Natural killer cell (primary cell): Measurements from ENCODE around the gene IGSF8. TPM values are rescaled to one million over a fixed set of nuclear protein-coding genes. Genes with fewer than 3 reads are reported as not detected.

Experiments used
- ATAC-seq, 3 donors: fragments of 150-1000 bp in 2 of 3; fragments of 200-7000 bp in 1 of 3; cut with Tn5 transposase; 1 replicate in 1 of 3; 2 replicates in 2 of 3; pipeline ENCODE4 v1.10.0; 2021; ENCODE audit warnings: mild to moderate bottlenecking in 2 of 3, moderate library complexity in 2 of 3
- DNase-seq, 2 donors: peaks; one replicate each; pipeline versions ENCODE4 v3.0.0 to v3.0.0-alpha.2; 2013 to 2021; ENCODE audit warnings: mixed read lengths in 1 of 2
- H3K27ac ChIP-seq: one replicate; pipeline ENCODE4 v1.5.1; 2013; ENCODE audit warnings: mild to moderate bottlenecking, low read length
- H3K27me3 ChIP-seq: one replicate; pipeline ENCODE4 v1.6.1; 2013; ENCODE audit warnings: low read length; ENCODE audit not compliant: control insufficient read depth, insufficient read depth
- H3K36me3 ChIP-seq: one replicate; pipeline ENCODE4 v1.6.1; 2013; ENCODE audit warnings: low read length; ENCODE audit not compliant: control insufficient read depth, insufficient read depth
- H3K4me1 ChIP-seq: one replicate; pipeline ENCODE4 v1.6.1; 2013; ENCODE audit warnings: low read length; ENCODE audit not compliant: control insufficient read depth, insufficient read depth
- H3K4me3 ChIP-seq: one replicate; pipeline ENCODE4 v1.5.1; 2013; ENCODE audit warnings: low read length
- H3K9me3 ChIP-seq: one replicate; pipeline ENCODE4 v1.6.1; 2013; ENCODE audit warnings: low read length; ENCODE audit not compliant: control insufficient read depth, insufficient read depth
- H3K27ac Mint-ChIP-seq, 2 donors: one replicate each; pipeline ENCODE4 v1.8.0; 2022; ENCODE audit warnings: mild to moderate bottlenecking in 2 of 2, mixed read lengths in 2 of 2, moderate library complexity in 1 of 2
- H3K27me3 Mint-ChIP-seq, 2 donors: one replicate each; pipeline ENCODE4 v1.8.0; 2022; ENCODE audit warnings: low read depth in 2 of 2, mixed read lengths in 2 of 2
- H3K36me3 Mint-ChIP-seq: one replicate; pipeline ENCODE4 v1.8.0; 2022; ENCODE audit warnings: mixed read lengths
- H3K4me1 Mint-ChIP-seq, 2 donors: one replicate each; pipeline ENCODE4 v1.8.0; 2022; ENCODE audit warnings: mixed read lengths in 2 of 2
- H3K4me3 Mint-ChIP-seq: one replicate; pipeline ENCODE4 v1.8.0; 2022; ENCODE audit warnings: mild to moderate bottlenecking, moderate library complexity, mixed read lengths
- H3K9me3 Mint-ChIP-seq, 2 donors: one replicate each; pipeline ENCODE4 v1.8.0; 2022; ENCODE audit warnings: mixed read lengths in 2 of 2
- CTCF ChIP-seq: fragments of 200-600 bp; IDR thresholded peaks from one replicate; pipeline ENCODE4 v1.8.0; 2022; ENCODE audit warnings: antibody characterized with exemption
- WGBS: methylation state at CpG from one replicate; pipeline ENCODE4 v1.1.7; 2013; ENCODE audit warnings: missing lambda C conversion rate; ENCODE audit not compliant: insufficient coverage; 5-methylcytosine and 5-hydroxymethylcytosine counted together
- intact Hi-C: fragments of 100-400 bp; cut with micrococcal nuclease; formaldehyde crosslinking; loops from one replicate; pipeline ENCODE4 v1.14.2; 2022
- total RNA-seq, 4 donors: library from RNA; stranded (reverse); fragments of 120-200 nt in 1 of 4; gene quantifications; one replicate each; pipeline versions ENCODE4 v1.2.3 to v1.2.4, GENCODE V29; 2013 to 2022

The IGSF8 gene
- total RNA-seq, 3 donors from 2014 or later (not counting 1 experiment from before 2014, with no cell fraction given), result 26.3 to 35.3 (median 32.1) TPM

GRCh38 chr1:160136926-160137200, 38.4 kb upstream of the IGSF8 start:
- Mint-ChIP-seq H3K27ac (no peak overlapping the region), H3K9me3 (no peaks in the 10 kb centered on the region), H3K4me1 (no peaks in the 10 kb centered on the region), H3K4me3 (no peak overlapping the region), H3K27me3 (peaks cover 11 to 29% of the 10 kb centered on the region in 2 donors), H3K36me3 (no peaks in the 10 kb centered on the region)
- no peak for ATAC-seq
- TF ChIP-seq CTCF, result no peak
- DNase-seq, result no peak
- no peaks in the 10 kb centered on the region for H3K36me3 ChIP-seq
- no peak overlapping the region for H3K4me3 ChIP-seq
- no peaks in the 10 kb centered on the region for H3K4me1 ChIP-seq
- H3K27me3 ChIP-seq, result no peaks in the 10 kb centered on the region
- WGBS, result 89% methylated on average over 5 of the region's 5 CpGs
- H3K9me3 ChIP-seq, result no peaks in the 10 kb centered on the region
- intact Hi-C loops, result no loop called here
- H3K27ac ChIP-seq, result no peak overlapping the region

DNA sequence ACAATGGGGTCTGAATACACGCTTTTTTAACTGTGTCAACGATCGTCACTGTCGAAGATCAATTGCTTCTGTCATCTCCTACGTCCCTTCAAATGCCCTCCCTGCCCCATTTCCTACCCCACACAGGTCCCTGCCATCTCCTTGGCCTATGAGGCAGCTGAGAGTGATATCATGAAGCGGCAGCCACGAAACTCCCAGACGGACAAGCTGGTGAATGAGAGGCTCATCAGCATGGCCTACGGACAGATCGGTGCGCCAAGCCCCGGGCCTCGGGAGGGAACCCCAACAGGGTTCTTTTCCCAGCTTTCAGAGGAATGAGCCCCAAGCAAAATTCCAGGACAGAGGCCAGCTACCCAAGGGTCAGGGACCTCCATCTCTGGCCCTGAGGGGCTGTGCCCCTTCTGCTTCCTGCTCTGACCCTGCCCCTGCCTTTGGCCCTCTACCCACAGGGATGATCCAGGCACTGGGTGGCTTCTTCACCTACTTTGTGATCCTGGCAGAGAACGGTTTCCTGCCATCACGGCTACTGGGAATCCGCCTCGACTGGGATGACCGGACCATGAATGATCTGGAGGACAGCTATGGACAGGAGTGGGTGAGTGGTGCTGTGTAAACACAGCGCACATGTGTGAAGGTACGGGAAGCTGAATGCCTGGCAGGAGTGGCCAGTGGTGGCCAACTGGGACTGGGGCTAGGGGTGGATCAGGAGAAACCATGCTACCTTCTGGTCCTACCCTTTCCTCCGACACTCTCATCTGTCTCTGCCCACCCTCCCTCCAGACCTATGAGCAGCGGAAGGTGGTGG, 37.9 kb upstream of the IGSF8 start:
- 91% methylated on average over 22 of the region's 22 CpGs for WGBS
- no peak for TF ChIP-seq CTCF
- no peaks in the 10 kb centered on the region for H3K9me3 ChIP-seq
- Mint-ChIP-seq H3K27ac (no peak overlapping the region), H3K9me3 (no peaks in the 10 kb centered on the region), H3K36me3 (no peaks in the 10 kb centered on the region), H3K4me3 (no peak overlapping the region), H3K27me3 (peaks cover 5 to 27% of the 10 kb centered on the region in 2 donors), H3K4me1 (no peaks in the 10 kb centered on the region)
- DNase-seq (no peak), ATAC-seq (no peak)
- no peak overlapping the region for H3K4me3 ChIP-seq
- intact Hi-C loops, result no loop called here
- no peak overlapping the region for H3K27ac ChIP-seq
- H3K4me1 ChIP-seq, result no peaks in the 10 kb centered on the region
- no peaks in the 10 kb centered on the region for H3K27me3 ChIP-seq
- no peaks in the 10 kb centered on the region for H3K36me3 ChIP-seq

DNA sequence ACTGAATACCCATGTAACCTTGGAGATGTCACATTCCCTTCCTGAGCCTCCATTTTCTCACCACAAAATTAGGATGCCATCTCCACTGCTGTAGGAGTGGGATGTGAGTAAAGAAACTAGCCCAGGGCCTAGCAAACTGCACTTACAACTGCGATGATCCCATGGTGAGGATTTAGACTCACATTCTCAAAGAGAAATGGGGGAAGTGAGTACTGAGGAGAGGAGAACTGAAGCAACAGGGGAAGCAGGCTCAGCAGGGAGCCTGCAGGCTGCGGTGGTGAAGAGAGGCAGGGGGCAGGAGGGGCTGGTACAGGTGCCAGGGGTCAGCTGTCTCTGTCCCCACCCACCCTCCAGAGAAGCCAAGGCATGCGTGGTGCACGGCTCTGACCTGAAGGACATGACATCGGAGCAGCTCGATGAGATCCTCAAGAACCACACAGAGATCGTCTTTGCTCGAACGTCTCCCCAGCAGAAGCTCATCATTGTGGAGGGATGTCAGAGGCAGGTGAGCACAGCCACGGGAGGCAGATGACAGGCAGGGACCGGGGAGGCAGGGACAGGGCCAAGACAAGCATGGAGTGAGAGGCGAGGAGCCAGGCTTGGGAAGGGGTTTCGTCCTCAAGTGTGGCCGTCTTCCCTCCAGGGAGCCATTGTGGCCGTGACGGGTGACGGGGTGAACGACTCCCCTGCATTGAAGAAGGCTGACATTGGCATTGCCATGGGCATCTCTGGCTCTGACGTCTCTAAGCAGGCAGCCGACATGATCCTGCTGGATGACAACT, 36.6 kb upstream of the IGSF8 start:
- no peak overlapping the region for H3K4me3 Mint-ChIP-seq
- H3K4me1 ChIP-seq, result no peaks in the 10 kb centered on the region
- H3K27me3 ChIP-seq, result no peaks in the 10 kb centered on the region
- intact Hi-C loops, result no loop called here
- 86% methylated on average over 20 of the region's 20 CpGs for WGBS
- H3K4me1 Mint-ChIP-seq, result no peaks in the 10 kb centered on the region
- peaks cover 0 to 27% of the 10 kb centered on the region in 2 donors for H3K27me3 Mint-ChIP-seq
- H3K9me3 Mint-ChIP-seq, result no peaks in the 10 kb centered on the region
- no peak overlapping the region for H3K27ac ChIP-seq
- ATAC-seq (no peak), DNase-seq (no peak)
- TF ChIP-seq CTCF, result no peak
- no peaks in the 10 kb centered on the region for H3K36me3 ChIP-seq
- H3K9me3 ChIP-seq, result no peaks in the 10 kb centered on the region
- no peak overlapping the region for H3K4me3 ChIP-seq
- no peak overlapping the region for H3K27ac Mint-ChIP-seq
- no peaks in the 10 kb centered on the region for H3K36me3 Mint-ChIP-seq
